Karpas-422 (cell line): ENCODE results near the gene CSNK2A1. TPM values are rescaled to one million over a fixed set of nuclear protein-coding genes. Genes with fewer than 3 reads are reported as not detected.
A peak's percentile ranks its signal among the peaks of the same experiment; 100 is the strongest.

Experiments used
- DNase-seq: peaks from one replicate; pipeline ENCODE4 v3.0.0-alpha.2; 2015
- H2AFZ ChIP-seq: fragments of 200-600 bp; sonication (generic); 2 replicates; pipeline ENCODE4 v1.6.1; 2014; ENCODE audit warnings: antibody characterized with exemption, low read length, mixed read lengths
- H3K27ac ChIP-seq: fragments of 200-600 bp; sonication (generic); 2 replicates; pipeline ENCODE4 v1.5.1; 2014; ENCODE audit warnings: mild to moderate bottlenecking, low read length, moderate library complexity
- H3K27me3 ChIP-seq: fragments of 200-600 bp; sonication (generic); 2 replicates; pipeline ENCODE4 v1.6.1; 2014; ENCODE audit warnings: low read length, mixed read lengths
- H3K36me3 ChIP-seq: fragments of 200-600 bp; sonication (generic); 2 replicates; pipeline ENCODE4 v1.6.1; 2014; ENCODE audit warnings: low read length, mixed read lengths; ENCODE audit not compliant: insufficient read depth
- H3K4me1 ChIP-seq: fragments of 200-600 bp; sonication (generic); 2 replicates; pipeline ENCODE4 v1.6.1; 2014; ENCODE audit warnings: mild to moderate bottlenecking, low read length, mixed read lengths
- H3K4me2 ChIP-seq: fragments of 200-600 bp; sonication (generic); 2 replicates; pipeline ENCODE4 v1.6.1; 2014; ENCODE audit warnings: low read length, low read depth, mild to moderate bottlenecking; ENCODE audit not compliant: poor library complexity, severe bottlenecking
- H3K4me3 ChIP-seq: fragments of 200-600 bp; sonication (generic); 2 replicates; pipeline ENCODE4 v1.5.1; 2014; ENCODE audit warnings: mild to moderate bottlenecking, antibody characterized with exemption, low read length, mixed read lengths
- H3K79me2 ChIP-seq: fragments of 200-600 bp; sonication (generic); 2 replicates; pipeline ENCODE4 v1.6.1; 2014; ENCODE audit warnings: mild to moderate bottlenecking, low read length, mixed read lengths
- H3K9ac ChIP-seq: fragments of 200-600 bp; sonication (generic); 2 replicates; pipeline ENCODE4 v1.6.0; 2014; ENCODE audit warnings: low read length
- H3K9me2 ChIP-seq: fragments of 200-600 bp; sonication (generic), shearing (Covaris generic); replicated peaks from 2 replicates; pipeline ENCODE4 v1.6.0; 2014; ENCODE audit warnings: mild to moderate bottlenecking, low read length, moderate library complexity; ENCODE audit not compliant: insufficient read depth
- H3K9me3 ChIP-seq: fragments of 300-700, 200-600 bp; sonication (generic); 2 replicates; pipeline ENCODE4 v1.6.1; 2014; ENCODE audit warnings: low read length, mixed read lengths
- H4K20me1 ChIP-seq: fragments of 200-600 bp; sonication (generic); 2 replicates; pipeline ENCODE4 v1.6.1; 2014; ENCODE audit warnings: mild to moderate bottlenecking, antibody characterized with exemption, low read length, low read depth; ENCODE audit not compliant: insufficient read depth
- total RNA-seq: library from RNA; depleted of rRNA; stranded (reverse); fragments of >200 nt; shearing (Covaris generic); gene quantifications from 2 replicates; pipeline ENCODE4 v1.2.3, GENCODE V29; 2014; ENCODE audit warnings: low replicate concordance

The CSNK2A1 gene
- total RNA-seq, 1 experiment from 2014 or later: 148 TPM

DNA sequence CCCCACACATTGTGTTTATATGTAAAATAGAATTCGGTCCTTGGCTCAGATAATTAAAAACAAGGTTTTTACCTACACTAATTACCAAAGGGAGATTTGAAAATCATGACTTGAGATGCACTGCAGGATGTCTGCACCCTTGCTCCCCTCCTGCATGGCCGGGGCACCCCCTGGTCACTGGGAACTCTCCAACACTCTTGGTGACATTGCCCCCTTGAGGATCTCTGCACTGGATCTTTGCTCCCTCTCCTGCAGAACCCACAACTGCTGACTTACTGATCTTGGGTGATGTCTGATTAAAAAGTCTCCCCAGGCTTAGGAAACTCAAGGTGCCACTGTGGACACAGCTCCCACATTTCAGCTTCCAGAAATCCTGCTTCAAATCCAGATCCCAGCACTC is 17.1 kb upstream of the CSNK2A1 start:
- Histone ChIP-seq H4K20me1 (no peaks in the 10 kb centered on the region), H3K4me1 (no peaks in the 10 kb centered on the region), H3K79me2 (no peaks in the 10 kb centered on the region), H2AFZ (no peak overlapping the region), H3K36me3 (no peaks in the 10 kb centered on the region), H3K4me2 (no peak overlapping the region), H3K9me3 (no peaks in the 10 kb centered on the region), H3K4me3 (no peak overlapping the region), H3K27ac (no peak overlapping the region), H3K27me3 (no peaks in the 10 kb centered on the region), H3K9ac (no peak overlapping the region), H3K9me2 (no peaks in the 10 kb centered on the region)
- DNase-seq: no peak

DNA sequence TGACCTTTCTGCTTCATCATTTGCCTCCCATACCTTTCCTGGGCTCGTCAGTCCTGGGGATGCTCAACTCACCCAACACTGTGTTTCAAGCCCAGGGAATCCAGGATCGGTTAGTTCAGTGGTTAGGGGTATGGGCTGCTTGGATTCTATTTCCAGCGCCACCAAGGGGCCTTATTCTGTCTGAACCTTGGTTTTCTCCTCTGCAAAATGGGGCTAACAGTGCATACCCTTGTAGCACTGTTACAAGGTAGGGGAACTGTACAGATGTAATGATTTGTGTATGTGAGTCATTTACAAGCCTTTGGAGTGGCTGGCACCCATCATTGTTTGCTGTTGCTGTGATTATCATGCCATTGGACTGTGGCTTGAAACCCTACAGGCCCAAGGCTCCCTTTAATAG is 14.5 kb upstream of the CSNK2A1 start:
- peaks cover 3% of the 10 kb centered on the region; the same call in 1 of the 2 replicates for H3K4me1 ChIP-seq
- no peaks in the 10 kb centered on the region for H3K79me2 ChIP-seq
- no peak overlapping the region for H3K4me2 ChIP-seq
- no peaks in the 10 kb centered on the region for H3K36me3 ChIP-seq
- no peak overlapping the region for H2AFZ ChIP-seq
- no peak for DNase-seq
- no peak overlapping the region for H3K9ac ChIP-seq
- H3K27me3 ChIP-seq: no peaks in the 10 kb centered on the region
- H4K20me1 ChIP-seq: no peaks in the 10 kb centered on the region
- no peaks in the 10 kb centered on the region for H3K9me3 ChIP-seq
- H3K4me3 ChIP-seq: no peak overlapping the region
- H3K27ac ChIP-seq: no peak overlapping the region
- no peaks in the 10 kb centered on the region for H3K9me2 ChIP-seq

DNA sequence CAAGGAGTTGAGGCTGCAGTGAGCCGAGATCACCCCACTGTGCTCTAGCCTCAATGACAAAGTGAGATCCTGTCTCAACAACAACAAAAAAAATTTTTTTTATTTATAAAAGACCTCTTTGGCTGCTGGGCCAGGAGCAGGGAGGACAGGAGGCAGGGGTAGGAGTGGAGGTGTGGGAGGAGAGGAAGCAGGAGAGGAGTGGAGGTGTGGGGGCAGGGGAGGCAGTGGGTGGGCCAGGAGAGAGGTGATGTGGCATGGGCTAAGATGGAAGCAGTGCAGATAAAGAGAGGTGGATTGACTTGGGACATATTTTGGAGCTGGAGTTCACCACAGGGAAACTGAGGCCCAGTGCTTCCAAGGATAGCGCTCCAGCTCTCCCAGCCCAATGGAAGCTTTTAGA is 13.4 kb upstream of the CSNK2A1 start:
- Histone ChIP-seq H3K4me3 (no peak overlapping the region), H3K27me3 (no peaks in the 10 kb centered on the region), H3K9me3 (no peaks in the 10 kb centered on the region), H3K79me2 (no peaks in the 10 kb centered on the region), H3K9ac (no peak overlapping the region), H3K4me1 (peaks cover 3% of the 10 kb centered on the region; the same call in 1 of the 2 replicates), H4K20me1 (no peaks in the 10 kb centered on the region), H3K36me3 (no peaks in the 10 kb centered on the region), H3K27ac (no peak overlapping the region), H3K4me2 (no peak overlapping the region), H2AFZ (no peak overlapping the region), H3K9me2 (no peaks in the 10 kb centered on the region)
- no peak for DNase-seq

DNA sequence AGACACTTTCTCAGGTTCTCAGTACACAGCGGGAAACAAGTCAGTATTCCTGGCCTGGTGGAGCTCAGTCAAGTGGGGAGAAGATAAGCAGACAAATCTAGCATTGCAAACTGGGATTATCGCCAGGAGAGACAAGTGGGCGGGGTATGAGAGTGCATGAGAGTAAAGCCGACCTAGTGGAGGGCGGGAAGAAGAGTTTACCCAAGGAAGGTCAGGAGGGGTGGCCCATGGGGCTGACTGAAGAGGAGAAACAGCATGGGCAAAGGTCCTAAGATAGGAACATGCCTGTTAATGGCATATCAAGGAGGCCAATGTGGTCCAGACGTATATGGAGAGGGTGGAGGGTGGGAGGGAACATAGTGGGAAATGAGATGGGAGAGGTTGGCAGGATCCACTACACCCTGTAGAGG is 12.4 kb upstream of the CSNK2A1 start:
- Histone ChIP-seq H3K4me1 (peaks cover 3% of the 10 kb centered on the region; the same call in 1 of the 2 replicates), H3K4me3 (no peak overlapping the region), H3K9me2 (no peaks in the 10 kb centered on the region), H4K20me1 (no peaks in the 10 kb centered on the region), H3K36me3 (no peaks in the 10 kb centered on the region), H3K9me3 (no peaks in the 10 kb centered on the region), H3K27me3 (no peaks in the 10 kb centered on the region), H3K9ac (no peak overlapping the region), H2AFZ (no peak overlapping the region), H3K27ac (no peak overlapping the region), H3K4me2 (no peak overlapping the region), H3K79me2 (no peaks in the 10 kb centered on the region)
- no peak for DNase-seq

DNA sequence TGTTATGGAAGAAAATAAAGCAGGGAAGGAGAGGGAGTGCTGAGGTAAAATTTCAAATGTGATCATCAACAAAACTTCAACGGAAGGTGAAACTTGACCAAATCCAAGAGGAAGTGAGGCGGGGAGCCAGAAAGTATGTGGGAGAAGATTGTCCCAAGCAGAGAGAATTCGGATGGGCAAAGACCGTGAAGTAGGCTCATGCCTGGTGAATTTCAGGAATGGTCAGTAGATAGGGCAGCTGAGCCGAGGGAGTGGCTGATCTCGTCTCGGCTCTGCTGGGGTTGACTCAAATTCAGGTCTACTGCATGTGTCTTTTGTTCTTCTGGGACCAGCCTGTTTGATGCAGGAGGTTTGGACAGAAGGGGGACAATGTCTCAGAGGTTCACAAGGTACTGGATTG is 7.0 kb upstream of the CSNK2A1 start:
- Histone ChIP-seq H3K4me1 (peaks cover 3% of the 10 kb centered on the region; the same call in 1 of the 2 replicates), H4K20me1 (no peaks in the 10 kb centered on the region), H3K9ac (no peak overlapping the region), H3K9me3 (no peaks in the 10 kb centered on the region), H3K27ac (no peak overlapping the region), H3K27me3 (no peaks in the 10 kb centered on the region), H2AFZ (no peak overlapping the region), H3K4me3 (no peak overlapping the region), H3K79me2 (no peaks in the 10 kb centered on the region), H3K36me3 (no peaks in the 10 kb centered on the region), H3K4me2 (no peak overlapping the region), H3K9me2 (no peaks in the 10 kb centered on the region)
- DNase-seq: no peak

DNA sequence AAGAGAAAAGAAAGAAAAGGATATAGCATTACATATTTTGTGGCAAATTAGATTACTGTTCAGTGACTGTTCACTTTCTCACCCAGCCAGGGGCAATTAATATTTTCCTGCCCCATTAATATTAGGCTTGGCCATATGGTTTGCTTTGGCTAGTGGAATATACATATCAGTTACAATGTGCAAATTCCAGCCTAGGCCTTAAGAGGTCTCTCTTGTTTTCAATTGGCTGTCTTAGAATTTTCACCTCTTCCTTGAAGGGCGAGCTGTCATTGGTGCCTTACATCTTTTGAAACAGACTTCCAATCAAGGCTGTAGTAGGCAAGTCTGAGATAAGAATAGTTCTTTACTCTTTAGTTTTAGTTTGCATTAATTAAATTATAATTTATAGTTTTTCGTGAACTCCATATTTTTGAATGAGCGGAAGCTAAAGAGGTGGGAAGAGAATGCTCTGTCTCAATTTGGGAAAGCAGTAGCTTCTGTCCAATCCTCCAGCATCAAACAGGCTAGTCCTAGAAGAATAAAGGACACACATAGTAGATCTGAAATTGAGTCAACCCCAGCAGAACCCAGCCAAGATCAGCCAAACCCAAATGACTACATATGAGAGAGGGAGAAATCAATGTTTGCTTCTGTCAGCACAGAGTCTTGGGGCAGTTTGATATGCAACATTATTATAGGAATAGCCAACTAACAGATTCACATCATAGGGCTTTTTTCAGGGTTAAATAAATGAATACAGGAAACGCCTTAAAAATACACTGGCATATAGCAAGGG is 6.3 kb upstream of the CSNK2A1 start:
- no peaks in the 10 kb centered on the region for H3K79me2 ChIP-seq
- H3K27me3 ChIP-seq: no peaks in the 10 kb centered on the region
- no peak overlapping the region for H2AFZ ChIP-seq
- peaks cover 3% of the 10 kb centered on the region; the same call in 1 of the 2 replicates for H3K4me1 ChIP-seq
- H3K4me3 ChIP-seq: no peak overlapping the region
- no peak overlapping the region for H3K9ac ChIP-seq
- DNase-seq: peak; percentile 60
- no peak overlapping the region for H3K27ac ChIP-seq
- no peaks in the 10 kb centered on the region for H3K9me3 ChIP-seq
- no peaks in the 10 kb centered on the region for H3K9me2 ChIP-seq
- H3K4me2 ChIP-seq: no peak overlapping the region
- H3K36me3 ChIP-seq: no peaks in the 10 kb centered on the region
- no peaks in the 10 kb centered on the region for H4K20me1 ChIP-seq

DNA sequence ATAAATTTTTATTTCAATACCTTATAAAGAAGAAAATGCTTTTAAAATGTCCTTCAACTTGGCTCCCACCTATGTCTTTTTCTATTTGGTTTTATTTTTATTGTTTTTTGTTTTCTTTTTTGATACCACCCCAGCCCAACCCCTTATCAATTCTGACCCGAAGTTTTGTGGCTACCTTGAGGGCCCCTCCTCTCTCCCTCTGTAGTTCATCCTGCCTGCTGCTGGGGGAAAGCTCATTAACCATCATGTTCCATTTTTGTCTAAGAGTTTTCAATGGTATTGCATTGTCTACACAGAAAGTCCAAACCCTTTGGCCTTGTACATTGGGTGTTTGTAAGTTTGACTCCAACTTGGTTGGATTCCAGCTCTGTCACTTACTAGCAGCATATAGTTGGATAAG is 5.3 kb upstream of the CSNK2A1 start:
- H2AFZ ChIP-seq: no peak overlapping the region
- H3K9me3 ChIP-seq: no peaks in the 10 kb centered on the region
- H3K79me2 ChIP-seq: no peaks in the 10 kb centered on the region
- DNase-seq: no peak
- no peaks in the 10 kb centered on the region for H3K9me2 ChIP-seq
- no peak overlapping the region for H3K4me2 ChIP-seq
- H3K9ac ChIP-seq: no peak overlapping the region
- no peaks in the 10 kb centered on the region for H3K36me3 ChIP-seq
- H4K20me1 ChIP-seq: no peaks in the 10 kb centered on the region
- no peak overlapping the region for H3K27ac ChIP-seq
- H3K4me3 ChIP-seq: no peak overlapping the region
- H3K4me1 ChIP-seq: peaks cover 6% of the 10 kb centered on the region
- no peaks in the 10 kb centered on the region for H3K27me3 ChIP-seq

DNA sequence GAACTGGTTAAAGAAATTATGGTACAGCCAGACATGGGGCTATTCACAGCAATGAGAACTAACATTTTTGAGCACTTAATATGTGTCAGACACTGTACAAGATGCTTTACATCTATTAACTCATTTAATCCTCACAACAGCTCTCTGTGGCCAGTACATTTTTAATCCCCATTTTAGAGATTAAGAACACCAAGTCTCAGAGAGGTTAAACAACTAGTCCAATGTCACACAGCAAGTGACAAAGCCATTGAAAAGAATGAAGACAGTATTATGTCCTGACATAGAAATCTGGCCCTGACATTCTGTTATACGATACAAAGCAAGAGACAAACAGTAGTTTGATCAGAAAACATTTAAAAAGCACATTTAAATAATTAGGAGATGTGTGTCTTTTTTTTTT is 3.8 kb upstream of the CSNK2A1 start:
- Histone ChIP-seq H3K9me2 (no peaks in the 10 kb centered on the region), H3K9ac (no peak overlapping the region), H3K4me1 (peaks cover 10% of the 10 kb centered on the region), H3K27me3 (no peaks in the 10 kb centered on the region), H3K4me2 (no peak overlapping the region), H3K27ac (no peak overlapping the region), H3K9me3 (no peaks in the 10 kb centered on the region), H3K36me3 (no peaks in the 10 kb centered on the region), H3K79me2 (peaks cover 11% of the 10 kb centered on the region), H2AFZ (no peak overlapping the region), H4K20me1 (peaks cover 6% of the 10 kb centered on the region; the same call in 1 of the 2 replicates), H3K4me3 (no peak overlapping the region)
- no peak for DNase-seq
